IMR-90 (cell line): ENCODE measurements around the gene DNAH8.

Source experiments
- BHLHE40 ChIP-seq: fragments of 150-350 bp; IDR thresholded peaks from 2 replicates; pipeline ENCODE4 v1.6.1; 2016; ENCODE audit warnings: mild to moderate bottlenecking, low read depth, low read length
- CEBPB ChIP-seq: IDR thresholded peaks from 2 replicates; pipeline ENCODE4 v1.6.1; 2012; ENCODE audit warnings: low read depth, low read length, improper control_type of control experiment
- CHD1 ChIP-seq: IDR thresholded peaks from 2 replicates; pipeline ENCODE4 v1.6.1; 2012; ENCODE audit warnings: low read depth, low read length, improper control_type of control experiment
- CTCF ChIP-seq: conservative IDR thresholded peaks from 2 replicates; pipeline ENCODE4 v1.5.1; 2012; ENCODE audit warnings: mild to moderate bottlenecking, low read depth, low read length, improper control_type of control experiment
- FOS ChIP-seq: fragments of 150-350 bp; IDR thresholded peaks from 2 replicates; pipeline ENCODE4 v1.6.1; 2016; ENCODE audit warnings: low read depth, low read length
- MXI1 ChIP-seq: IDR thresholded peaks from 2 replicates; pipeline ENCODE4 v1.6.1; 2012; ENCODE audit warnings: low read depth, mild to moderate bottlenecking, low read length, moderate library complexity, borderline replicate concordance
- POLR2A ChIP-seq: IDR thresholded peaks from 2 replicates; pipeline ENCODE4 v1.6.1; 2012; ENCODE audit warnings: mild to moderate bottlenecking, low read depth, low read length
- RAD21 ChIP-seq: IDR thresholded peaks from 2 replicates; pipeline ENCODE4 v1.6.1; 2012; ENCODE audit warnings: low read length, improper control_type of control experiment
- RCOR1 ChIP-seq: IDR thresholded peaks from 2 replicates; pipeline ENCODE4 v1.6.1; 2012; ENCODE audit warnings: mild to moderate bottlenecking, low read length, improper control_type of control experiment; ENCODE audit not compliant: insufficient replicate concordance
- RFX5 ChIP-seq: IDR thresholded peaks from 2 replicates; pipeline ENCODE4 v1.8.0; 2012; ENCODE audit warnings: low read depth, mild to moderate bottlenecking, low read length, moderate library complexity
- SMC3 ChIP-seq: fragments of 150-350 bp; IDR thresholded peaks from 2 replicates; pipeline ENCODE4 v1.6.1; 2016; ENCODE audit warnings: low read depth, mild to moderate bottlenecking, antibody characterized with exemption, low read length, moderate library complexity

DNA sequence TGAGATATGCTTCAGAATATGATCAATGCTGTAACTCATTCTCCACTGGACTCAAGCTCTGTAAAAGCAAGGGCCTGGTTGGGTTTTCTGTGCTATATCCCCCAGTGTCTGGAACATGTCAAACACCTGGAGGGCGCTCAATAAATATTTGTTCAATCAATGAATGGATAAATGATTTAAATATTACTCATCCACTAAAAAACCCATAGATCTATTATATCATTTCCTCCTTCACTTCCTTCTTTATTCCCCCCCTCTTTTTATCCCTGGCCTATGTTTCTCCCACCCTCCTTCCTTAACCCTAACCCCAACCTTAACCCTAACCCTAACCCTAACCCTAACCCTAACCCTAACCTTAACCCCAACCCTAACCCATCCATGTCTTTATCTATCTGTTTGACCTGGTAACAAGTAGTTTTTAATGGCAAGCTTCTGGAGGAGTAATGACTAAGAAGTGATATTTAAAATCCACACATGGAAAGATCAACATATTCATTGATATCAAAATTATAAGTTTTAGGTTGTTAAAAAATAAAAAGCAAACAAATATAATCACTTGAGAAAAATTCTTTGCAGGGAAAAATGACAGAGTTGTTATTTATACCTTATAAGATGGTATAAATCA lies 229.7 kb downstream of the DNAH8 start:
- TF ChIP-seq CTCF (no peak), POLR2A (no peak), CEBPB (no peak), RAD21 (no peak), RCOR1 (no peak), RFX5 (no peak), FOS (no peak), MXI1 (no peak), SMC3 (no peak), BHLHE40 (no peak), CHD1 (no peak)
